Left ventricle myocardium inferior (tissue), 1 donor: ENCODE data around the gene MRGPRX2. TPM values are rescaled to one million over a fixed set of nuclear protein-coding genes. Genes with fewer than 3 reads are reported as not detected.

Experiments used
- DNase-seq: peaks from one replicate; pipeline ENCODE4 v3.0.0-alpha.2; 2020
- H3K27ac ChIP-seq: fragments of 200-600 bp; replicated peaks from 2 replicates; pipeline ENCODE4 v1.8.0; 2021
- H3K27me3 ChIP-seq: fragments of 200-600 bp; 2 replicates; pipeline ENCODE4 v1.8.0; 2021; ENCODE audit warnings: low read depth
- H3K36me3 ChIP-seq: fragments of 200-600 bp; 2 replicates; pipeline ENCODE4 v1.8.0; 2021
- H3K4me1 ChIP-seq: fragments of 200-600 bp; 2 replicates; pipeline ENCODE4 v1.8.0; 2021
- H3K4me3 ChIP-seq: fragments of 200-600 bp; 2 replicates; pipeline ENCODE4 v1.8.0; 2021; ENCODE audit warnings: mild to moderate bottlenecking, moderate library complexity
- H3K9me3 ChIP-seq: fragments of 200-600 bp; replicated peaks from 2 replicates; pipeline ENCODE4 v1.8.0; 2021
- CTCF ChIP-seq: fragments of 200-600 bp; IDR thresholded peaks from 2 replicates; pipeline ENCODE4 v1.8.0; 2021; ENCODE audit warnings: antibody characterized with exemption, mild to moderate bottlenecking, borderline replicate concordance
- intact Hi-C: fragments of 100-400 bp; cut with micrococcal nuclease; formaldehyde crosslinking; loops from one replicate; pipeline ENCODE4 v1.11.0; 2022
- total RNA-seq: library from RNA; stranded (reverse); fragmentation: NEBNext Ultra II Directional; extraction: Animal tissue kit (Norgen Biotek cat#: 25700); gene quantifications from one replicate; pipeline ENCODE4 v1.2.1, GENCODE V29; 2021
- donor health status: DM: no; HTN: yes; CAD: no; lungs with severe emphysema.

MRGPRX2 gene
- total RNA-seq, 1 donor from 2014 or later, result not detected

- Histone ChIP-seq H3K4me3 (no peak overlapping the region), H3K9me3 (no peaks in the 10 kb centered on the region), H3K4me1 (no peaks in the 10 kb centered on the region), H3K27ac (no peak overlapping the region), H3K36me3 (no peaks in the 10 kb centered on the region), H3K27me3 (no peaks in the 10 kb centered on the region)
- intact Hi-C loops, result no loop called here
- DNase-seq, result no peak
- TF ChIP-seq CTCF, result no peak
Measured at GRCh38 chr11:19084661-19085315, 24.3 kb upstream of the MRGPRX2 start.

GRCh38 chr11:19083166-19083565 lies 22.6 kb upstream of the MRGPRX2 start:
- Histone ChIP-seq H3K27me3 (no peaks in the 10 kb centered on the region), H3K9me3 (no peaks in the 10 kb centered on the region), H3K4me1 (no peaks in the 10 kb centered on the region), H3K27ac (no peak overlapping the region), H3K4me3 (no peak overlapping the region), H3K36me3 (no peaks in the 10 kb centered on the region)
- DNase-seq, result no peak
- intact Hi-C loops, result no loop called here
- no peak for TF ChIP-seq CTCF

- no peak for DNase-seq
- H3K36me3 ChIP-seq, result no peaks in the 10 kb centered on the region
- H3K4me1 ChIP-seq, result peaks cover 5% of the 10 kb centered on the region
- H3K27me3 ChIP-seq, result no peaks in the 10 kb centered on the region
- H3K9me3 ChIP-seq, result no peaks in the 10 kb centered on the region
- intact Hi-C loops, result no loop called here
- H3K27ac ChIP-seq, result no peak overlapping the region
- no peak overlapping the region for H3K4me3 ChIP-seq
- TF ChIP-seq CTCF, result no peak
Measured at GRCh38 chr11:19080579-19080993, 20.1 kb upstream of the MRGPRX2 start.

- H3K36me3 ChIP-seq, result no peaks in the 10 kb centered on the region
- H3K4me1 ChIP-seq, result peaks cover 5% of the 10 kb centered on the region
- no peaks in the 10 kb centered on the region for H3K9me3 ChIP-seq
- DNase-seq, result no peak
- no peak overlapping the region for H3K4me3 ChIP-seq
- no peak for TF ChIP-seq CTCF
- no peaks in the 10 kb centered on the region for H3K27me3 ChIP-seq
- no peak overlapping the region for H3K27ac ChIP-seq
- intact Hi-C loops, result no loop called here
Measured at GRCh38 chr11:19079643-19080440, 19.3 kb upstream of the MRGPRX2 start.

GRCh38 chr11:19077965-19078364 lies 17.4 kb upstream of the MRGPRX2 start:
- H3K4me1 ChIP-seq, result peaks cover 5% of the 10 kb centered on the region
- no peak for TF ChIP-seq CTCF

More at GRCh38 chr11:19077965-19078364, 17.4 kb upstream of the MRGPRX2 start:
- Histone ChIP-seq H3K36me3 (no peaks in the 10 kb centered on the region), H3K4me3 (no peak overlapping the region), H3K9me3 (no peaks in the 10 kb centered on the region), H3K27ac (no peak overlapping the region), H3K27me3 (no peaks in the 10 kb centered on the region)
- DNase-seq, result no peak
- intact Hi-C loops, result no loop called here
